Gastroesophageal sphincter (tissue), 3 donors: ENCODE measurements around the gene CNKSR3.

ENCODE experiments used
- EP300 ChIP-seq: sonication (generic); formaldehyde crosslinking; IDR thresholded peaks from one replicate; pipeline ENCODE4 v1.6.1; 2017; ENCODE audit warnings: antibody characterized with exemption, mild to moderate bottlenecking
- POLR2A ChIP-seq, 2 donors: fragments of 450-650 bp; IDR thresholded peaks; one replicate each; pipeline ENCODE4 v1.6.1; 2017; ENCODE audit warnings: antibody characterized with exemption in 2 of 2, mild to moderate bottlenecking in 2 of 2, moderate library complexity in 1 of 2
- POLR2AphosphoS5 ChIP-seq: sonication (generic); formaldehyde crosslinking; IDR thresholded peaks from one replicate; pipeline ENCODE4 v1.6.1; 2017; ENCODE audit warnings: antibody characterized with exemption
- TF ChIP-seq, protein P1 (sequence below), 4 experiments: fragments of 200-600 bp in 2 of 4; fragments of 450-650 bp in 2 of 4; sonication (generic) in 1 of 4; IDR thresholded peaks; one replicate each; pipeline ENCODE4 v1.5.1; 2017 to 2019; ENCODE audit warnings: antibody characterized with exemption in 4 of 4, mild to moderate bottlenecking in 2 of 4, moderate library complexity in 2 of 4

DNA sequence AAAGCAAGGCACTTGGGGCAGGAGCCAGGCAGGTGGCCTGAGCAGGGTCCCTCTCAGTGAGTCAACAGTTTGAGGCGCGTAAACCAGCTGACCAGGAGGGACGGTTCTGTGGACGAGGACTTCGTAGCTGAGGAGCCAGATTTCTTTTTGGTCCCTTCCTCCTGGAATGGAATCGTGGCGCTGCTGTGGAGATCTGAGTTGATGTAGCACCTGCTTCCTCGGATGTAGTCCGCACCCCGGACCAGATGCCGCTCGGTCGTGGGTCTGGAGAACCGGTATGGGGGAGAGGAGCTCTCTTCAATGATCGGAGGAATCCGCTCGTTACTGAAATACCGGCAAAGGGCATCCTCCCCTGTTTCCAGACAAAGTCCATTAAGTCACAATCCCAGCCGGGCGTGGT is 104.2 kb downstream of the CNKSR3 start:
- TF ChIP-seq, protein P1, sequence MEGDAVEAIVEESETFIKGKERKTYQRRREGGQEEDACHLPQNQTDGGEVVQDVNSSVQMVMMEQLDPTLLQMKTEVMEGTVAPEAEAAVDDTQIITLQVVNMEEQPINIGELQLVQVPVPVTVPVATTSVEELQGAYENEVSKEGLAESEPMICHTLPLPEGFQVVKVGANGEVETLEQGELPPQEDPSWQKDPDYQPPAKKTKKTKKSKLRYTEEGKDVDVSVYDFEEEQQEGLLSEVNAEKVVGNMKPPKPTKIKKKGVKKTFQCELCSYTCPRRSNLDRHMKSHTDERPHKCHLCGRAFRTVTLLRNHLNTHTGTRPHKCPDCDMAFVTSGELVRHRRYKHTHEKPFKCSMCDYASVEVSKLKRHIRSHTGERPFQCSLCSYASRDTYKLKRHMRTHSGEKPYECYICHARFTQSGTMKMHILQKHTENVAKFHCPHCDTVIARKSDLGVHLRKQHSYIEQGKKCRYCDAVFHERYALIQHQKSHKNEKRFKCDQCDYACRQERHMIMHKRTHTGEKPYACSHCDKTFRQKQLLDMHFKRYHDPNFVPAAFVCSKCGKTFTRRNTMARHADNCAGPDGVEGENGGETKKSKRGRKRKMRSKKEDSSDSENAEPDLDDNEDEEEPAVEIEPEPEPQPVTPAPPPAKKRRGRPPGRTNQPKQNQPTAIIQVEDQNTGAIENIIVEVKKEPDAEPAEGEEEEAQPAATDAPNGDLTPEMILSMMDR (IDR thresholded peaks at IDR 0.05) = no peak
- TF ChIP-seq POLR2A (IDR thresholded peaks at IDR 0.05) (no peak), POLR2AphosphoS5 (no peak), EP300 (no peak)
